T-helper 17 cell (primary cell): ENCODE data around the gene DENND4B. TPM values are rescaled to one million over a fixed set of nuclear protein-coding genes. Genes with fewer than 3 reads are reported as not detected.
A peak's percentile ranks its signal among the peaks of the same experiment; 100 is the strongest.

Experiments
- ATAC-seq: fragments of 150-1000 bp; cut with Tn5 transposase; 2 replicates; pipeline ENCODE4 v1.10.0; 2021; ENCODE audit warnings: mild to moderate bottlenecking, moderate library complexity
- DNase-seq, 3 donors: peaks; one replicate each; pipeline versions ENCODE4 v3.0.0 to v3.0.0-alpha.2; 2020 to 2021
- H3K9me3 ChIP-seq: one replicate; pipeline ENCODE4 v1.7.0; 2013; ENCODE audit warnings: low read length, mild to moderate bottlenecking; ENCODE audit not compliant: control insufficient read depth, poor library complexity, severe bottlenecking
- H3K27ac Mint-ChIP-seq: one replicate; pipeline ENCODE4 v1.8.0; 2022; ENCODE audit warnings: mild to moderate bottlenecking, moderate library complexity, mixed read lengths
- H3K27me3 Mint-ChIP-seq: one replicate; pipeline ENCODE4 v1.8.0; 2022; ENCODE audit warnings: mixed read lengths
- H3K36me3 Mint-ChIP-seq: one replicate; pipeline ENCODE4 v1.8.0; 2022; ENCODE audit warnings: low read depth, mixed read lengths
- H3K4me1 Mint-ChIP-seq: one replicate; pipeline ENCODE4 v1.8.0; 2022; ENCODE audit warnings: mild to moderate bottlenecking, mixed read lengths
- H3K4me3 Mint-ChIP-seq: one replicate; pipeline ENCODE4 v1.8.0; 2022; ENCODE audit warnings: mild to moderate bottlenecking, moderate library complexity, mixed read lengths
- total RNA-seq, 4 donors: library from RNA in 2 of 4; stranded (reverse) in 2 of 4; gene quantifications; one replicate each; pipeline ENCODE4 v1.2.3 and lab custom pipeline; 2022 to 2026

Gene DENND4B
- total RNA-seq, 2 donors from 2014 or later, result 120 to 157 TPM

DNA sequence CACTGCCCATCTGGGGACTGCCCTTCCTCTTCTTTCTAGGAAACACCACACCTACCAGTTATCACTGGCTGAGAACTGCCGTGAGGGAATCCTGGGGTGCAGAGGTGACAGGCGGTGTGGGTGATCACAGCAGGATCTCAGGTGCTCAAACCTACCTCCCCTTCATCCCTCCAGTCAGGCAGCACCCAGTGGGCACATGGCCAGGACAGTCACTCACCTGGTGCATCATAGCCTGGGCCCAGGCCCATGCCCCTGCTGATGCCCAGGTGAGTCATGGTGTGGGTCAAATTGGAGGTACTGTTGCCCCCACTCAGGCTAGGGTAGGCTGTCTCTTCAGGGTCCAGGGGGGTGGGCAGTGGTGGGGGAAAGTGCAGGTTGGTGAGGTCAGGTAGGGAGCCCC, 5.3 kb upstream of the DENND4B start:
- H3K4me1 Mint-ChIP-seq, result peaks cover 38% of the 10 kb centered on the region

DNA sequence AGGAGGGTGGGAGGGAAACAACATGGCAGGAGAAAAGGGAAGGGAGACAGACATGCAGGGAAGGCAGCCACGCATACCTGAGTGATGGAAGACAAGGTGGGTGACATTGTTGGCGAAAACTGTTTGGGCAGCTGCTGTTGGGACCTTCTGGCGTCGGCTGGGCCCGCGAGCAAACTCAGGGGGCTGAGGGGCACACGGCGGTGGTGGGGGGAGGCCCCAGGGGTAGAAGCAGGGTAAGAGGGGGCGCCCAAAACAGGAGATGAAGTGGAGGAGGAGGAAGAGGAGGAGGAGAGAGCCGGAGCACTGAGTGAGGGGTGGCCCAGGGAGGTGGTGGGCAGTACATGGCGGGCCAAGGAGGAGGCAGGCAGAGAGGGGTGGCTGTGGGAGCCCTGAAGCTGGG, 4.7 kb upstream of the DENND4B start:
- Mint-ChIP-seq H3K4me3 (no peak overlapping the region), H3K4me1 (peaks cover 34% of the 10 kb centered on the region), H3K27me3 (no peaks in the 10 kb centered on the region), H3K36me3 (peaks cover 20% of the 10 kb centered on the region), H3K27ac (peak overlapping the region; percentile 79)
- no peaks in the 10 kb centered on the region for H3K9me3 ChIP-seq
- no peak for ATAC-seq
- no peak for DNase-seq

More for the DNA sequence above, 5.3 kb upstream of the DENND4B start:
- peaks cover 20% of the 10 kb centered on the region for H3K36me3 Mint-ChIP-seq
- H3K27me3 Mint-ChIP-seq, result no peaks in the 10 kb centered on the region
- H3K4me3 Mint-ChIP-seq, result no peak overlapping the region
- H3K9me3 ChIP-seq, result no peaks in the 10 kb centered on the region
- H3K27ac Mint-ChIP-seq, result peak overlapping the region; percentile 79
- ATAC-seq, result no peak
- no peak for DNase-seq

DNA sequence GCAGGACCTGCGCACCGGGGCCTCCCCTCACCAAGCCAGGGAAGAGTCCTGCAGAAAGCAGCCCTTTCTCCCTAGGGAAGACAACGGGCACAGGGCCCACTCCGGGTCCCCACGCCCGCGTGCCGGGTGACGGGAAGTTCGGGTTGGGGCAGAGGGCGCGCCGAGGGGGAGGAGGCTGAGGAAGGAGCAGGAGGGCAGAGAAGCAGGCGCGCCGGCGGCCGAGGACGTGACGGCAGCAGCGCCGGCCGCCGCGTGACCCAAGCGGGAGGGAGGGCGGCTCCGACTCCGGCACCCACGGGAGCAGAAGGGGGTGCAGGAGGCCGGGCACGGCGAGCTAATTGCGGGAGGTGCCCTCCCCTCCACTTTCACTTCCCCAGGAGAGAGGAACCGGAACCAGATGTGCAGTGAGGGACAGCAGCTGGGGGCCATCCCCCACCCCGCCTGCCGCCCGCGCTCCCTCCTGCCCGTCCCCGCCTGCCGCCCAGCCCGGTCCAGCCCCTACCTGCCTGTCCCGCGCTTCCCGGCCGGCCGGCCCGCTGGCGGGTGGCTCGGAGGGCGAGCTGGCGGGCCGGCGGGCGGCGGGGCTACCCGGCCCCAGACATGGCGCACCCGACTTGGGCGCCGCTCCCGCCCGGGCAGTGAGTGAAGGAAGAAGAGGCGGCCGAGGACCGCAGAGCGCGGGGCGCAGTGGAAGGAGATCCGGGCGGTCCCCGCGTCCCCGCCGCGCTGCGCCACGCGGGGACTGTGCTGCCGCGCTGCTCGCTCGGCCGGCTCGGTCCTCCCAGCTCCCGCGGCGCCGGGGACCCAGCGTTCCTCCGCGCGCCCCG, 510 bp downstream of the DENND4B start:
- ATAC-seq (peak; percentile 65), DNase-seq (peak; percentile 55 to 75 (median 74))
- H3K27me3 Mint-ChIP-seq, result no peaks in the 10 kb centered on the region
- peak overlapping the region; percentile 95 for H3K4me3 Mint-ChIP-seq
- peak overlapping the region; percentile 94 for H3K27ac Mint-ChIP-seq
- H3K4me1 Mint-ChIP-seq, result peaks cover 43% of the 10 kb centered on the region
- peaks cover 12% of the 10 kb centered on the region for H3K36me3 Mint-ChIP-seq
- H3K9me3 ChIP-seq, result no peaks in the 10 kb centered on the region

DNA sequence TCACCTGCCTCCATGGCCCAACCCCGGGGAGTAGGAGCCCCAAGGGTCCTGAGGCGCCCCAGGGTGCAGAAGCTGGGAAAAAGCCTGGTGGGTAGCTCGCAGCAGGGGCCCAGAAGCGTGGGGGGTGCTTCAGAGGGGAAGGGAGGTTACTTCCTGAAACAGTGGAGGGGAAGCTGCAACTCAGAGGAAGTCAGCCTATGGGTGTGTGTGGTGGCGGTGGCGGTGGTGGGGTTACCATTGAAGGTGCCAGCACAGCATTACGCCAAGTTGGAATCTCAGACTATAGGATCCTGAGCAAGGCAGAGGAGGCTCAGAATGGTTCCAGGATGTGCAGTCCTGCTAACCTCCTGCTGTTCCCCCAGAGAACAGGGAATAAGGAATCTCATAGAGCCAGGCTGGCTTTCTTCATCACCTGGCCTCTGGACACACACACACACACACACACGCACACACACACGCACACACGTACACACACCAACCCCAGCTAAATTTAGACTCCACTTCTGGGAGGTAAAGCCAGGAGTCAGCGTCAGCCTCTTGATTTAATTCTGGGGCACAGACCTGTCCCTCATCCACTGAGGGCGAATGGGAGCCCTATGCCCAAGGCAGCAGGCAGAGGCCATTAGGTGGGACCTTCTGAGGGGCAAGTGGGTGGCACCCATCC, 1.3 kb downstream of the DENND4B start:
- Mint-ChIP-seq H3K27me3 (no peaks in the 10 kb centered on the region), H3K4me3 (peak overlapping the region; percentile 95), H3K27ac (peak overlapping the region; percentile 94), H3K4me1 (peaks cover 40% of the 10 kb centered on the region), H3K36me3 (peaks cover 9% of the 10 kb centered on the region)
- ATAC-seq (peak; percentile 78), DNase-seq (peak; percentile 61 to 71 (median 61))
- no peaks in the 10 kb centered on the region for H3K9me3 ChIP-seq

DNA sequence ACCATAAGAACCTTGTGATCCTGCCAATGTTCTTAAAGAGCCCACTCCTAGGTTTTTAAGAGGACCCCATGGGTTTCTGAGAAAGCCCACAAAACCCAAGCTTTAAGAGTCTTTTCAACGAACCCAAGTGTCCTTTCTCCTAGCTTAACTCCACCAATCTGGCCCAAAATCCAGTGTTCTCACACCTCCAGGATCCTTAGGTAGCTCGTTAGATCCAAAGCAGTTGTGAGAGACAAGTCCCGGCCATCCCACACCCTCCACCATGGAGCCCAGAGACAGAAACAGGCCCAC, 1.7 kb downstream of the DENND4B start:
- H3K27ac Mint-ChIP-seq, result peak overlapping the region; percentile 94
- H3K4me3 Mint-ChIP-seq, result peak overlapping the region; percentile 95
- H3K36me3 Mint-ChIP-seq, result peaks cover 7% of the 10 kb centered on the region
- no peaks in the 10 kb centered on the region for H3K9me3 ChIP-seq
- no peak for ATAC-seq
- DNase-seq, result no peak
- H3K4me1 Mint-ChIP-seq, result peaks cover 39% of the 10 kb centered on the region
- H3K27me3 Mint-ChIP-seq, result no peaks in the 10 kb centered on the region

DNA sequence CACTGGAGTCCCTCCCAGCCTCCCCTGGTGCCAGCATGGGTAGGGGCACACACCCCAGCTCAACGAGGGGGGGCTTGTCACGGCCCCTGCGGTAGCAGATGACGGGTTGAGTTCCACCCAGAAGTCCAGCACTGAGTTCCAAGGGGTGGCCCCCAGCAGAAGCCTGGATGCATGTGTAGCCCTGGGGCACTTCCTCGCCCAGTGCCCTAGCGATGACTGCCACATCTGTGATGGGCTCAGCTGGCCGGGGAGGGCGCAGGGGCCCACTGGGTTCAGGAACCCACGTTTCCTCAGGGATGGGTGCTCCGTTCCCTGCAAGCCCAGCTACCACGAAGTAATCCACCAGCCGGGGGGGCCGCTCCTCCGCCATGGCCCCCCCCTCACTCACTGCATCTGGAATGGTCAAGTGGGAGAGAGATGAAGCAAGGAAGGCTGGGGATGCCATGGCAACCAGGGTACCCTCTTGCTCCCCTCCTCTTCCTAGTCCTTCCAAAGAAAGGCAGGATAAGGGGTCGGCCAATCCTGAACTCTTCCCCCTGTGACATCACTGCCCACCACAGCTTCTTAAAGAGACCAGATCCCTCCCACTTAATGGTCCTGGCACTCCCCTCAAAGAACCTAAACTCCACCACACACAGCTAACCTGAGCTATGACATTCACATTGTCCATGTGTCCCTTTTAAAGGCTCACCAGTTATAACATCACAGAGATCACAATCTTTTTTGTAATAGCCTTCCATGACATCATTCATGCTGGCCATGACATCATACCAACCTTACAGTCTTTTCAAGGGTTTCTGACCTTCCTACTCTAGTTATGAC, 2.3 kb downstream of the DENND4B start:
- DNase-seq (no peak), ATAC-seq (no peak)
- no peaks in the 10 kb centered on the region for H3K27me3 Mint-ChIP-seq
- H3K4me1 Mint-ChIP-seq, result peaks cover 39% of the 10 kb centered on the region
- H3K27ac Mint-ChIP-seq, result peak overlapping the region; percentile 94
- H3K36me3 Mint-ChIP-seq, result peaks cover 7% of the 10 kb centered on the region
- H3K9me3 ChIP-seq, result no peaks in the 10 kb centered on the region
- peak overlapping the region; percentile 95 for H3K4me3 Mint-ChIP-seq

DNA sequence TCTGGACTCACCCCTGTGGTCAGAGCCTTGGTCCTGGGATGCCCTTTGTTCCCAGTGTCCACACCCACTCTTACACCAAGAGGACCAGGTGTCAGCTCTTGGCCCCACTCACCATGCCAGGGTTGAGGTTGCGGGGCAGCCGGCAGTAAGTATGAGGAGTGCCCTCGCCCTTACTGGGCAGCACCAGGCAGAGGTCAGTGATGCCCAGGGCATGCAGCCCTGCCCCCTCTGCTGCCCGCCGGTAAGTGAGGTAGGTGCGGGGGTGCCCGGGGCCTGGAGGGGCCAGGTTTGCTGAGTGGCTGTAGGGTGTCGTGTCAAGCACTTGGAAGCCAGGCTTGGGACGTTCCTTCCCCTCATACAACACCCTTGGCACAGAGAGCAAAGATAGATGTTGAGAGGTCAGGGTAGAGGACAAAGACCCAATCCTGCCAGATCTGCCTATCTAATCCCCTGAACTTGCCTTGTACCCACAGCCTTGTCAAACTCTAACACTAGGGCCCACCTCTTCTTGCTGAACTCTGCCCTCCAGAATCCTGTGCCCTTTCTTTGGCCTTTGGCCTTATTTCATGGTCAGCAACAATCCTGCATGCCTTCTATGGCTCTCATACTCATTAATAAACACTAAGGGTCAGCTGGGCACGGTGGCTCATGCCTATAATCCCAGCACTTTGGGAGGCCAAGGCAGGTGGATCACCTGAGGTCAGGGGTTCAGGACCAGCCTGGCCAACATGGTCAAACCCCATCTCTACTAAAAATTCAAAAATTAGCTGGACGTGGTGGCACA, 3.6 kb downstream of the DENND4B start:
- DNase-seq (no peak), ATAC-seq (no peak)
- Mint-ChIP-seq H3K27me3 (no peaks in the 10 kb centered on the region), H3K4me1 (peaks cover 39% of the 10 kb centered on the region), H3K36me3 (peaks cover 7% of the 10 kb centered on the region), H3K27ac (peak overlapping the region; percentile 94), H3K4me3 (no peak overlapping the region)
- no peaks in the 10 kb centered on the region for H3K9me3 ChIP-seq

DNA sequence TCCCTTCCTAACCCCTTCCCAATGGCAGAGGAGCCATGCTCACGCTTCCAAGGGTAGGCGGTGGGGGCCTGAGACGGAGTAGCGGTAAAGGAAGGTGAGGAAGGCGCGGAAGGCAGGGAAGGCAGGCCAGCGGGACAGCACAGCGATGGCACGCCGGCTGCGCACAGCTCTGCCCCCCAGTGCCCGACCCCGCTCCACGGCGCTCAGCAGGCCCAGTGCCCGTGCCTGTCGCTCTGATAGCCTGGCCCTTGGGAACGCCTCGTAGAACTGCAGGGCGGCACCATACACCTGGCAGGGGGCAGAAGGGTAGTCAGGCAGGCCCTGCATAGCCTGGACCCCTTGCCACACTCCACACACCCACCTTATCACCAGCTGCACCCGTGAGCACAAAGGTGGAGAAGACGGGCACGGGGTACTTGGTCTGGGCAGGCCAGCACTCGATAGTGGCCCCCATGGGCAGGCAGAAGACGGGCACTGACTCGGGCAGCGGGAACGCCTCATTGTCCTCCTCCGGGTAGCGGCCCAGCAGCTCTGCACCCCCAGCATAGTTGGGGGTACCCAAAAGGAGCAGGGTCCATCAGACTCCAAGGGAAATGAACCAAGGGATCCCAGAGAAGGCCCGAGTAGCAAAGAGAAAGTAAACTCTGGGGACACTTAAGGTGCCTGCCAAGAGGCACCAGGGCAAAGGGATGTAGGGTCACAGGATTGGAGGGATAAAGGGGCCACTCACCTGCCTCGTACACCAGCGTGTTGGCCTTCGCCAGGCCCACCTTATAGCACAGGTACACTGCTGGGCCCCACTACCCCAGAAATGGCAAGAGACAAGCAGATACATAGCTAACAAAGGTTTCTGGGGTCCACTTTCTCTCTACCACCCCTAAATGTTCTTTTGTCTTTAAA, 4.4 kb downstream of the DENND4B start:
- peak overlapping the region; percentile 7 for H3K4me3 Mint-ChIP-seq
- DNase-seq (no peak), ATAC-seq (no peak)
- peaks cover 7% of the 10 kb centered on the region for H3K36me3 Mint-ChIP-seq
- no peaks in the 10 kb centered on the region for H3K9me3 ChIP-seq
- peaks cover 37% of the 10 kb centered on the region for H3K4me1 Mint-ChIP-seq
- no peaks in the 10 kb centered on the region for H3K27me3 Mint-ChIP-seq
- H3K27ac Mint-ChIP-seq, result peak overlapping the region; percentile 94

DNA sequence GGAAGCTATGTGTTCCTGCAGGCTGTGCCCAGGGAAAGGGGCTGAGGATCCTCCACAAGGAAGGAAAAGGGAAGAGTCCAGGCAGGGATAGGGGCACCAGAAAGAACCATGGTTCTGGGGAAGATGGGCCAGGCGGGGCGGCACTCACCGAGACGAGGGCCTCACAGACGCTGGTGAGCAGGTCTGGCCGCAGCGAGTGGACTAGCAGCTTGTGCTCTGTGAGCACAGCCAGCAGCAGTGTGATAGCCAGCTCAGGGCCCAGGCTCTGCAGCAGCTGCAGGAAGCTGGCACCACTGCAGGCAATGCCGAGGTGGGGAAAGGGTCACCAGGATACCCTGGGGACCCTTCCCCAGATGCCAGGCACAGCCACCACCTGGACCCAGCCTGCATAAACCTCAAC, 5.8 kb downstream of the DENND4B start:
- ATAC-seq, result no peak
- H3K36me3 Mint-ChIP-seq, result peaks cover 7% of the 10 kb centered on the region

DNA sequence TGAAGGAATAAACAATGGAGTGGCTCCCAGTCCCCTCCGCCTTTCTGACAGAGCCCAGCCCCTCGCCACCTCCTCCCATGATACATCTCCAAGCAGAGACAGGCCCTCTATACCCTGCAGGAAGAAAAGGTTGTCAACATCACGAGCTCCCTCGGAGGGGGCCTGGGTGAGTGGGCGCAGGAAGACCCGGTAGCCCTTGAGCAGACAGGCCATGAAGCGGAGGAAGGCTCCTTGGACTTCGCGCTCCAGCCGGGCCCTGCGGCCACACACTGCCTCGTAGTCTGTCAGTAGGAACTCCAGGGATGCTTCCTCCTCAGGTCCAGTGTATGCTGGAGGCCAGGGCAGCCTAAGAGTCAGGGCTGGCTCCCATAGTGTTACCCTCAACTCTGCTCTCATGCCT, 7.0 kb downstream of the DENND4B start:
- H3K36me3 Mint-ChIP-seq, result peaks cover 6% of the 10 kb centered on the region
- no peaks in the 10 kb centered on the region for H3K9me3 ChIP-seq
- H3K27ac Mint-ChIP-seq, result peak overlapping the region; percentile 29
- peaks cover 29% of the 10 kb centered on the region for H3K4me1 Mint-ChIP-seq
- ATAC-seq (no peak), DNase-seq (no peak)
- no peaks in the 10 kb centered on the region for H3K27me3 Mint-ChIP-seq
- H3K4me3 Mint-ChIP-seq, result no peak overlapping the region

More for the DNA sequence above, 5.8 kb downstream of the DENND4B start:
- no peaks in the 10 kb centered on the region for H3K27me3 Mint-ChIP-seq
- no peak for DNase-seq
- peaks cover 35% of the 10 kb centered on the region for H3K4me1 Mint-ChIP-seq
- no peaks in the 10 kb centered on the region for H3K9me3 ChIP-seq
- H3K4me3 Mint-ChIP-seq, result no peak overlapping the region
- no peak overlapping the region for H3K27ac Mint-ChIP-seq

DNA sequence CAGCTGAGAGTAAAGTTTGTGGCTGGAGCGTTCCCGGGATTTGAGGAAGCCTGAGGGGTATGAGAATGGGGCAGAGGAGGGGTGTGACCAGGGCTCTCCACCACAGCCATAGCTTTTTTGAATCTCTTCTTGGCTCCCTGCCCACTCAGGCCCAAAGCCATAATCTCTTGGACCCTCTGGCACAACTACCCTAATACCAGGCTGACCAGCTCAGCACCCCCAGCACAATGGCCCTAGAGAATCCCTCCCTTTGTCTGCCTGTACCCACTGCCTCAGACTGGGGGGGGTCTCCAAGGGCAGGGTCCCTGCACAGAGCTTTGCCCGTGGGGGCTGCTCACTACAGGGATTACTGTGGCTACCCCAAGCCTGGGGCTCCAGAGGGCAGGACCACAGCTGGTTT, 7.5 kb downstream of the DENND4B start:
- H3K4me1 Mint-ChIP-seq, result peaks cover 27% of the 10 kb centered on the region

DNA sequence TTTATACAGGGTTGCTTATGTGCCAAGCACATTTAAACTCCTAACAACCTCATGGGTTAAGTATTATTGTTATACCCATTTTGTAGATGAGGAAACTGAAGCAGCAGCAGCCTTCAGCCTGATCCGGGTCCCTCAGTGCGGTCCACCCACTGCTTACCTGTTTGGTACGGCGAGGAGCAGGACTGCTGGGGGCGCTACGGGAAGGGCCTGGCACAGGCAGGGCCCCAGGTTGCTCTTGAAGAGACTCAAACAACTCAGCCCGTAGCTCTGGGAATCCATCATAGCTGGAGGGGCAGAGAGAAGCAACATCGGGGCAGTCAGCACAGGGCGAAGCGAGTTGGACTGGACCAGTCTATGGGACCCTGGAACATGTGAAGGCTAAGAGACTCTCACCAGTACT, 9.2 kb downstream of the DENND4B start:
- no peaks in the 10 kb centered on the region for H3K9me3 ChIP-seq
- ATAC-seq, result no peak
- Mint-ChIP-seq H3K36me3 (peaks cover 8% of the 10 kb centered on the region), H3K27ac (peak overlapping the region; percentile 49), H3K4me1 (peaks cover 15% of the 10 kb centered on the region), H3K4me3 (no peak overlapping the region), H3K27me3 (no peaks in the 10 kb centered on the region)
- DNase-seq, result no peak

More for the DNA sequence above, 7.5 kb downstream of the DENND4B start:
- no peaks in the 10 kb centered on the region for H3K27me3 Mint-ChIP-seq
- ATAC-seq (no peak), DNase-seq (no peak)
- peak overlapping the region; percentile 66 for H3K27ac Mint-ChIP-seq
- H3K36me3 Mint-ChIP-seq, result peaks cover 8% of the 10 kb centered on the region
- H3K9me3 ChIP-seq, result no peaks in the 10 kb centered on the region
- H3K4me3 Mint-ChIP-seq, result no peak overlapping the region
